Parathyroid adenoma (tissue), 2 donors: ENCODE measurements around the gene ODF2L.

Source experiments
- H2AFZ ChIP-seq: fragments of 300-600 bp; sonication (generic); one replicate; pipeline ENCODE4 v1.7.0; 2017; ENCODE audit warnings: antibody characterized with exemption, mild to moderate bottlenecking
- H3K27ac ChIP-seq: fragments of 300-600 bp; sonication (generic); one replicate; pipeline ENCODE4 v1.7.0; 2017
- H3K27me3 ChIP-seq: fragments of 300-600 bp; sonication (generic); one replicate; pipeline ENCODE4 v1.7.0; 2017; ENCODE audit warnings: low read length; ENCODE audit not compliant: control insufficient read depth, insufficient read depth
- H3K36me3 ChIP-seq: fragments of 300-600 bp; sonication (generic); one replicate; pipeline ENCODE4 v1.7.0; 2017; ENCODE audit warnings: low read length; ENCODE audit not compliant: control insufficient read depth, insufficient read depth
- H3K4me1 ChIP-seq: fragments of 300-600 bp; sonication (generic); one replicate; pipeline ENCODE4 v1.7.0; 2017; ENCODE audit warnings: control low read depth
- H3K4me2 ChIP-seq: fragments of 300-600 bp; sonication (generic); one replicate; pipeline ENCODE4 v1.7.0; 2017; ENCODE audit warnings: low read length
- H3K4me3 ChIP-seq: fragments of 300-600 bp; sonication (generic); one replicate; pipeline ENCODE4 v1.7.0; 2017; ENCODE audit warnings: low read depth, low read length
- H3K79me2 ChIP-seq: fragments of 300-600 bp; sonication (generic); one replicate; pipeline ENCODE4 v1.7.0; 2017; ENCODE audit warnings: control low read depth
- H3K9ac ChIP-seq: fragments of 300-600 bp; sonication (generic); one replicate; pipeline ENCODE4 v1.7.0; 2017; ENCODE audit warnings: mild to moderate bottlenecking
- H3K9me3 ChIP-seq: fragments of 300-600 bp; sonication (generic); one replicate; pipeline ENCODE4 v1.7.0; 2017; ENCODE audit warnings: low read length; ENCODE audit not compliant: control insufficient read depth
- CTCF ChIP-seq: fragments of 300-600 bp; sonication (generic); IDR thresholded peaks from one replicate; pipeline ENCODE4 v1.7.0; 2017; ENCODE audit warnings: antibody characterized with exemption, mild to moderate bottlenecking
- donor health status: primary hyperparathyroidism.

The ODF2L gene

GRCh38 chr1:86389307-86389706 is 6.8 kb downstream of the ODF2L start:
- H3K27me3 ChIP-seq = no peaks in the 10 kb centered on the region
- H3K9me3 ChIP-seq = no peaks in the 10 kb centered on the region
- H3K36me3 ChIP-seq = no peaks in the 10 kb centered on the region
- no peak overlapping the region for H3K9ac ChIP-seq
- no peak overlapping the region for H3K27ac ChIP-seq
- no peak for TF ChIP-seq CTCF
- no peak overlapping the region for H2AFZ ChIP-seq
- H3K4me1 ChIP-seq = no peaks in the 10 kb centered on the region
- no peaks in the 10 kb centered on the region for H3K79me2 ChIP-seq
- no peak overlapping the region for H3K4me2 ChIP-seq
- H3K4me3 ChIP-seq = no peak overlapping the region

- no peak overlapping the region for H2AFZ ChIP-seq
- H3K79me2 ChIP-seq = no peaks in the 10 kb centered on the region
- no peak overlapping the region for H3K9ac ChIP-seq
- H3K4me3 ChIP-seq = no peak overlapping the region
- H3K4me1 ChIP-seq = no peaks in the 10 kb centered on the region
- no peak overlapping the region for H3K27ac ChIP-seq
- no peaks in the 10 kb centered on the region for H3K27me3 ChIP-seq
- no peak for TF ChIP-seq CTCF
- no peaks in the 10 kb centered on the region for H3K36me3 ChIP-seq
- H3K4me2 ChIP-seq = no peak overlapping the region
- H3K9me3 ChIP-seq = no peaks in the 10 kb centered on the region
Observed at GRCh38 chr1:86388777-86389176, 7.3 kb downstream of the ODF2L start.

- Histone ChIP-seq H3K27me3 (no peaks in the 10 kb centered on the region), H3K27ac (no peak overlapping the region)
Observed at GRCh38 chr1:86387916-86388627, 8.1 kb downstream of the ODF2L start.

GRCh38 chr1:86382878-86383277 is 13.2 kb downstream of the ODF2L start:
- H2AFZ ChIP-seq = no peak overlapping the region
- no peaks in the 10 kb centered on the region for H3K4me1 ChIP-seq
- no peaks in the 10 kb centered on the region for H3K36me3 ChIP-seq
- TF ChIP-seq CTCF = no peak
- no peaks in the 10 kb centered on the region for H3K9me3 ChIP-seq
- H3K4me3 ChIP-seq = no peak overlapping the region
- H3K27ac ChIP-seq = no peak overlapping the region
- H3K79me2 ChIP-seq = no peaks in the 10 kb centered on the region
- no peak overlapping the region for H3K9ac ChIP-seq
- no peak overlapping the region for H3K4me2 ChIP-seq
- H3K27me3 ChIP-seq = no peaks in the 10 kb centered on the region

More at GRCh38 chr1:86387916-86388627, 8.1 kb downstream of the ODF2L start:
- Histone ChIP-seq H3K4me3 (no peak overlapping the region), H3K36me3 (no peaks in the 10 kb centered on the region), H3K9ac (no peak overlapping the region), H3K79me2 (no peaks in the 10 kb centered on the region), H3K4me2 (no peak overlapping the region), H3K9me3 (no peaks in the 10 kb centered on the region), H2AFZ (no peak overlapping the region), H3K4me1 (no peaks in the 10 kb centered on the region)
- no peak for TF ChIP-seq CTCF

- H3K36me3 ChIP-seq = no peaks in the 10 kb centered on the region
- no peak overlapping the region for H3K9ac ChIP-seq
- H2AFZ ChIP-seq = no peak overlapping the region
- no peak overlapping the region for H3K4me3 ChIP-seq
- no peaks in the 10 kb centered on the region for H3K4me1 ChIP-seq
- TF ChIP-seq CTCF = no peak
- H3K79me2 ChIP-seq = no peaks in the 10 kb centered on the region
- no peaks in the 10 kb centered on the region for H3K27me3 ChIP-seq
- no peak overlapping the region for H3K4me2 ChIP-seq
- no peaks in the 10 kb centered on the region for H3K9me3 ChIP-seq
- H3K27ac ChIP-seq = no peak overlapping the region
Observed at GRCh38 chr1:86381223-86381622, 14.9 kb downstream of the ODF2L start.
